Measurements from ENCODE around the gene EML4.

Gene EML4

DNA sequence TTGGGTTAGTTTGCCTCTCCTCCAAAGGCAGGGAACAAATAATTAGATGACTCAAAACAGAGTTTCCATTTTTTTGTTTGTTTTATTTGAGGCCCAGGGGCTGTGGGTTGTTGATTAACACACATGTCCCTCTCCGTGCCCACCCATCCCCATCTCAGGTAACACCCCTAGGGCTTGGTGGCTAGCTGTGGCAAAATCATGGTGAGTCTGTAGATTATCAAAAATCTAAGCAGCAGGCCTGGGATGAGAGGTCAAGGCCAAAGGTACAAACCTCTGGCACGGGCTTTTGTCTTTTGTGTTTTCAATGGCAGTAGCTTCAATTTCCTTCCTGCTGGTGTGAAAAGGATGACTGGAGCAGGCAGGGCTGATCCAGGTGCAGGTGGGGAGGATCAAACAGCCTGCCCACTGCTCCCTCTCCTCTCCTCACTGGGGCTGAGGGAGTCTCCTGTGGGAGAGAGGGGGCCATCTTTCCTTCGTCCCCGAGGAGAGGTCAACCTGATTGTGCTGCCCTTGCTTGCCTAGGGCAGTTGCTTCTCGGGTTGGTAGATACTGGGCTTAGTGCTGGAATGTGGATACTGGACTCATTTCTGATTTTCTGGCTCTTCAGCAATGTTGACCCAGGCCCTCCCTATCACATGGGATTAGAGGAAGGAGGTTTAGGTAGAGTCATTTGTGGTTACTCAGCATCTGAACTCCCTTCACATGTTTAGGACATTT lies 31.9 kb upstream of the EML4 start:
- FAIRE-seq = no peak

DNA sequence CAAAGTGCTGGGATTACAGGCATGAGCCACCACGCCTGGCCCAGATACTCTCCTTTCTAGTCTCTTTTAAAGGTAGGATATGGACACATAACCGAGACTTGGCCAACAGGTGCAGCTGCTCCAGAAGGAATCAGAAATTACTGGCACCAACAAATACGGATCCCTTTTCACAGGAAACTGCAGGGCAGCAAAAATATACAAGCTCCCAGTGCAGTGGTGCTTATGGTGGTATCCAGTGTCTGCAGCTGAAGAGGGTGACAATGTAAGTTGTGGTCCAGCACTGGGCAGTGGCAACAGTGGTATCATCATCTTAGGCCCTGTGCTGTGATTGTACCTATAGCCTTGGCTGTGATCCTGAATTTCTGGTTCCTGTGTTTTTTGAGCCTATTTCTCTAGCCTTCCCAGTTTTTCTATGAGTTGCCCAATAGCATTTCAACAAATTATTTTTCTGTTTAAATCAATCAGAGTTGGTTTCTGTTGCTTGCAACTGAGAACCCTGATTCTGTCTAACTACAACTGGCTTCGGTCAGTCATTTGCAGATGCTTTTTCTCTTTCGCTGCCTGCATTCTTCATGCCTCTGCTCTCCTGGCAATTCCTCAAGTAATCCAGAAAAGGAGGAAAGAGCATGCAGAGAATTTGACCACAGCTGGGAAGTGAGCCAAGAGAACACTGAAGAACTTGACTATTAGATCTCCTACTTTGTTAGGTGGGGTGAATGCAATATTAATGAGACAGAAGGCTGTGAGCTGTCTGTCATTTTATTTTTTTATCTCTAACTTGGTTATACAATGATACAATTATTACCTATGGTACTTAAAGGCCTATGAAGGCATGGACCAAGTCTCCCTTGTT lies 30.8 kb upstream of the EML4 start:
- FAIRE-seq = peak; percentile 31

DNA sequence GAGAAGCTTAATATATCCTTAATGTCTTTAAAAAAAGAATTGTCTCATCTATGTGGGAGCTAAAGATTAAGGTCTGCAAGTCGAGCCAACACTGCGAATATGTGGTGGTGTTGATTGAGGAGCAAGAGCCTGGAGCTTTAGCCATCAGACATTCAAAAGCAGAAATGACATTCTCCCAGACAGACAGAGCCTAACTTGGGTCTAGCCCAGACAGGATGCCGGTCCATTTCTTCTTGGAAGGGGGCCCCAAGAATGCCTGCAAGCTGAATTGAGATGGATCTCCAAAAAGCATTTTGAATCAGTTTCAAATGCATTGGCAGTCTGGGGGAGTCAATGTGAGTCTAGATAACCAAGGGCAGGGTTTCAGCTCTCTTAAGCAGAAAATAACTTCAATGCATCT lies 30.1 kb upstream of the EML4 start:
- FAIRE-seq = no peak

DNA sequence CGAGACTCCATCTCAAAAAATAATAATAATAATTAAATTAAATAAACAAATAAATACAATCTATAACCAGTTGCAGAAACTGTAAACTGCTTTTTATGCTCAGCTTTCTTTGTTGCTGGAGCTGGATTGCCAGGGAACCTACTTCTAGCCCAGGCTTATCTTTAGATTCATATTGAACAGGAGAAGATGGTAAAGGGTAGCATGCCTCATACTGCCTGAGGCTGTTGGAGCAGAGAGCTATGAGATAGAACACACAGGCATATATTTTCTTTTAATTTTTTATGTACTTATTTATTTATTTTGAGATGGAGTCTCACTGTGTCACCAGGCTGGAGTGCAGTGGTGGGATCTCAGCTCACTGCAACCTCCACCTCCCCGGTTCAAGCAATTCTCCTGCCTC lies 28.7 kb upstream of the EML4 start:
- no peak for FAIRE-seq

DNA sequence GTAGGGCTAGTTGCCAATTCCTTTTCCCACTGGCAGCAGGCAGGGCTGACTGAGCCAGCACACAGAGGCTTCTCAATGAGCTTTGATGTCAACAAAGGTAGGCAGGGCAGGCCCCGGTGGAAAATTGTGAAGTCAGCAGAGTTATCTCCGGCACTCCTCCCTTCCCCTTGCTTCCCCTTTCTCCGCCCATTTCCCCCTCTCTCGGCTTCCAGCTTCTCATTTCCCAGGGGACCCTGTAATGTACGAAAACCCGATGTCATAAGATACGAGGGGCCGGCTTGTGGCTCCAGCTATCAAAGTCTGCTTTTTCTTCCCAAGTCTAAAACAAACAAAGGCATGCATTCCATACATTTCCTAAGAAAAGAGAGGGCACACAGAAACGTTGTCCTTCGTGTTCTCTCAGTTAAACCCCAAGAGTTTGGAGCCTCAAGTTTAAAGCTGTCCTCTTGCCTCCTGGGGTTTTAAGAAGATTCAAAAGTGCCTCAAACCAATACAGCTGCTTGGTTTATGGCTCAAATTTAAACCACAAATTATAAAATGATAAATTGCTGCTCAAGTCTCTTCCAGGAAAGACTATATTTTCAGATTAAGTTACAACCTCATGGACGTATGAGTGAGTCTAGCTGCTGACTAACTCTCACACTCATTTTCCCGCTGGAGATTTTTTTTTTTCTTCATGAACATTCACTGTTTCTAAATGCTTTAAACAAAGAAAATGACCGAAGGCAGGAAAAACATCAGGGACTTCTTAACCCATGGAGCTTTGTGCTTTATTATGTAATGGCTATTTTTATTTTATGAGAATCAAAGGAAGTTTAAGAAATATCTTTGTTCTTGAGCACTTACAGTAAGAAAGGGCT lies 27.2 kb upstream of the EML4 start:
- FAIRE-seq = peak; percentile 97

DNA sequence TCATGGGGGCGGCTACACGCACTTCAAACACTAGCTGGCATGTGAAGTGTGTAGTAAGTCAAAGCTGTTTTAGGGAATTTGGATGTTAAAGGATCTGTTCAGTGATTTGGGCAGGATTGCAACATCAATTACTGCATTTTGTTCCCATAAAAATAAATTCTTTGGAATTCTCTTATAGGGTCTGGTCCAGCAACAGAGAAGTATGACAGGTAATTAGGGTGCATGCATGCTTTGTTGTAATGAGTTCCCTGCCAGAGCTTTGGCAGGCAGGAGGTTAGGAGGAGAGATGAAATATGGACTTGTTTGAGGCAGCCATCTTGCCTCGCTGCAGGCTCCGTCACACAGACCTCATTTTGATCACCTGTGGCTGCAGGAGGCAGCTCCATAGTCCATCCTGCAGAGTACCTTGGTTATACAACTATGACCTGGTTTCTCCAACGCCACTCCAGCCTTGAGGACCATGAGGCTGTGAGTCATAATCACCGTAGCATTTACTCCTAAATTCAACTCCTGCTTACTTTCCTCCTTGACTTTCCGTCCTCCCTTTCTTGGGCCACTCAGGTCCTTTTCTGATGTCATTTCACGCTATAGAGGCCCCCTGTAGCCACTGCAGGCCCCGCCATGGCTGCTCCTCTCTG lies 26.5 kb upstream of the EML4 start:
- no peak for FAIRE-seq

DNA sequence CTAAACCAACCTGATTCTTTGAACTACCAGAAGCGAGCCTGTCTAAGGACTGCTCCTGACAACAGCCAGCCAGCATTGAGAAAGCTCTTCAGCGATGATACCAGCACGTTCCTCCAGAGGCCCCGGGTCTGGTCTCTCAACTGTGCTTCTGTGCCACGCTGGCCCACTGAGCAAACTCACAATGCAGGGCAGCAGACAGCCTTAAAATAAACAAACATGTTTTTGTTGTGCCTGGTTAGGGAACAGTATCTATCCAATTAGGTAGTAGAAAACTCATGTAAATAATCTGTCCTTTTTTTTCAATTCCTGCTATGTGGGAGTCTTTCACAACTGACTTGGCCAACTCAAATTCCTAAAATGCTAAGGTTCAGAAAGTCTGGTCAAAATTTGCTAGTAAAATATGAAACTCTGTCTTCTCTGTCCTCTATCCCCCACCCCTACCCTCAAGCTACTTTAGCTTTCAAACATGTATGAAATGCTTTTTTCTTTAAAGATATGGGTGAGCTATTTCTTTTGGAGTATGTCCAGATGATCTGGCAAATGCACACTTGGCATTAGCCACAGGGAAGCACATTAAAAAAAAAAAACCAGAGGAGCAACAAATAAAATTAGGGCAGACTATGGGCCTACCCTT lies 21.4 kb upstream of the EML4 start:
- FAIRE-seq = no peak

DNA sequence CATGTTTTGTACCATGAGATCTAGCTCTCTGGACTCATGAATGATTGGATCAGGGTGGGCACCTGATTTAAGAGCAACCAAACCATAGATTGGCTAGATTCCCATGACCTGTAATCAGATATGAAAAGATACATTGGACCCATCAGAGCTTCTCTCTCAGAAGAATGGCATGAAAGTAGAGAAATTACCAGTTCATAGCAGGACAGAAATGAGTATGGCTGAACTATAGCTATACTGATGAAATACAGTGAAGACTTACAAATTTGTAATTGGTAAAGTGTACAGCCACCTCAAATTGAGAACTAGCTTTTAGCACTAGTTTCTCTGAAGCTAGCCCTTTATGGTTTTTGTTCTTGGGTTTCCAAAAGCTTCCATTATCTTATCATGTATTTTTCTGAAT lies 19.0 kb upstream of the EML4 start:
- FAIRE-seq = no peak

DNA sequence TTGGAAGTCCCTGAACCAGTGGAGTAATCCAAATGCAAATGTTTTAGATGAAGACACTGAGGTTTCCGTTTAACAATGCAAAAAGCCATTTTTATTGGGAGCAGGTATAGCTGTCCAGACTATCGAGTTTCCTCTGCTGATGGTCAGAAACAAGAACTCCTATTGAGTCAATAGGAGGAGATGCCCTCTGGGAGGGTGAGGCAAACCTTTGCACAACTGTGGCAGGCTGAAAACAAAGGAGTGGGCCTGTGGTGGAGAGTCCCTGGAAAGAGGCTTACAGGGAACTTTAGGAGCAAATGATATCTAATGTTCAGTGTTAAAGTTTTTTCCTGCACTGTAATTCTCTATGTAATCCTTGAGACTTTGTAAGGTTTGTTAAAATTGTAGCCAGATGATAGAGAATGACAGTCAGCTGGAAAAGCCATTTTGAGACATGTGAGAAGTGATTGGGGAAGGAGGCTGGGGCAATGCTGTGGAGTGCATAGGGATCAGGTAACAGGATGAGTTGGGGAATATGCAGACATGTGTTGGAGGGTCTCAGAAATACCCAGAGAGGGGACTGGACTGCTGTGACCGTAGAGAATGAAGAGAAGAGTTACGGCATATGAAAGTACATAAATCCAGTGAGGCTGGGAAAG lies 15.1 kb upstream of the EML4 start:
- no peak for FAIRE-seq

DNA sequence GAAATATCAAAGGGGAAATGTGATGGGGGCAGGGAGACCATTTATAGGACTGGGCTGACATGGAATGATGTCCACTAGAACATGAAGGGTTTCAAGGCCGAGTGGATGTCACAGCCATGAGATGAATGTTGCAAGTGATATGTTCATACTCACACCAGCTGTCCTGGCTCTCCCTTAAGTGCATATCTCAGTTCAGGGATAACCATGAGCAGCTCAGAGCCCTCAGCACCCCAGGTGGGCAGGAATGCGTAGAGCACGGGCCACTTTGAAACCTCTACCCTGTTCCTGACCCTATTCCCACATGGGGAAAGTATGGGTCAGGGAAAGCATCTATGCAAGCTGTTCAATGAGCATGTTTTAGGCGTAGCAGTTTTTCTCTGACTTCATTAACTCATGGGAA lies 12.4 kb upstream of the EML4 start:
- FAIRE-seq = no peak

DNA sequence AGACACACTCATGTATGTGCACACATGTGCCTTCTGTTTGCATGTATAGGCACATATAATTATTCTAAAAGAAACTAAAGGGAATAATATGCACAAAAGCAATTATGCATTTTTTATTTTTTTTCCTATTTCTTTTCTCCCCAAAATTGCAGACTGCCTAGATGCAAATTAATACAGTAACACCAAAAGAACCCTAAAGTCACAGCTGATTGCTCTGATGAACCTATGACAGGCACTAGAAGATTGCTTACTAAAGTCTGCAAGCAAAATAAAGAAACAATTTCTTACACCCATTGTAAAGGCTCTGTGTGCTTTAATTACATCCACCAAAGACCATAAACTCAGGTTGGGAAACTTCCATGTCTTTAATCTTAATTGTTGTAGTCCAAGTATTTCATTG lies 7.7 kb upstream of the EML4 start:
- FAIRE-seq = no peak

DNA sequence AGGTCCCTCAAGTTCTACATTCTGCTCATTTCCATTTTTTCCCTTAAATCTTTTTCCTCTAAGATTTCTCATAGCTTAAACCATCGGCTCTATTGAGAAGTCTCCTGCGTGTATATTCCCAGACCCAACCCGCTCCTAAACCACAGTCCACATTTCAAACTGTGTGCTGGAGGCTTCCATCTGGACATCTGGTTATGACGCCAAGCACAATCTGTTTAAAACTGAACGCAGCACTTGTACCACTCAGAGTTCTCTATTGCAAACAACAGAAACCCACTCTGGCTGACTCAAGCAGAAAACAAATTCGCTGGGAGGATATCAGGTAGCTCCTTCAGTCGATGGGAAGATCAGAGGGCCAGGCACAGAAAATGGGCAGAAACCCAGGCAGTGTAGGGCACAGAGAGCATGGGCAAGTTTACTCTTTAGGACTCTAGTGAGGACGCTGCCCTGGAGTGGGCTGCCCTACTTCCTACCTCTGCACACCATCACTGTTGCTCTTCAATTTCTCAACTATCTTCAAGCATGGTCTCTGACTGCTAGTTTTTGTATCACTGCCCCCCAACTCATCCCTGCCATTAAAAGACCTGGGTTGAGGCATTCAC lies 5.6 kb upstream of the EML4 start:
- FAIRE-seq = no peak

DNA sequence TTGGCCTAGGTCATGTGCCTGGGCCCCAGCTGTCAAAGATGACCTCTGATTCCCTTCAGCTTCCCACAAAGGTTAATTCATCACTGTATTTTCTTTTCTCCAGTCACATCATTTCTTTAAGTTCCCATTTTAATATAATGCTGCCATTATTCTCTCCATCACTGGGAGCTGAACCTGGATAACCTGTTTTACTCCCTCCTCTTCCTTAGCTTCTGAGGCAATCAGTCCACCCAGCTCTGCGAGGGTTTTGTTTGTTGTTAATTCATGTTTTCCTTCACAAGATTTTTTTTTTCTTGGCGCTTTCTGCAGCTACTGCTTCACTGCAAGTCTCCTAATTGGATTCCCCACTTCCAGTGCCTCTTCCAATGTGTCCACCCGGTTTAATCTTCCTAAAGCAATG lies 5.1 kb upstream of the EML4 start:
- FAIRE-seq = no peak

DNA sequence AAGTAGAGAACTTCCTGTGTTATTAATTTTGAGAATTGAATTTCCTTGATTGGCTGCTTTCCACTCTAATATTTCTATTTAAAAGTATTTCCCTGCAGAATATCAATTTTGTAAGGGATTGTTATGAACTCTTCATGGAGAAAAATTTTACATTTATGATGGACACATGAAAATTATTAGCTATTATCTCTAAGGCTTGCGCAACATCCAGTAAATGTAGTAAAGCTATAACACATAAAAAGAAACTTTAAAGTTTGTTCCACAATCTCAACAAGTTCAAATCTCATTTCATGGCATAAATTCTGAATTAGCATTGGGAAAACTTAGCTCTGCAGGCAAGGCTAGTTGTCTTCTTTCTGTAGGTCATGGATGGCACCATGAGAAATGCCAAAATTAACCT lies 4.2 kb upstream of the EML4 start:
- no peak for FAIRE-seq

DNA sequence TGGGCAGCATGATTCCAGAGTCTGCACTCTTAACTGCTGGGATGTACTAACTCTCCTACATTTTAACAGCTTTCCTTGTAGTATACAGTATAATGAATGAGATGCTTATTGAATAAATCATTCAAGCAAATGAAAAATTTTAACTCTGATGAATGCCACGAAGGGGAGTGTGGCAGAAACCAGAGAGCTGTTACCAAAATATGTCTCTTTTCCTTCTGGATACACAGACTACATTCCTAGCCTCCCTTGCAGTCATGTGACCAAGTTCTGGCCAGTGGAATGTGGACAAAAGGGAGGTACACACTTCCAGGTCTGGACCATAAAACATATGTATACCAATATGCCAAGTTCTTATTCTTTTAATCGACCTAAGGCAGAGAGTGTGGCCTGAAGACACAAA lies 1.7 kb upstream of the EML4 start:
- FAIRE-seq = no peak

DNA sequence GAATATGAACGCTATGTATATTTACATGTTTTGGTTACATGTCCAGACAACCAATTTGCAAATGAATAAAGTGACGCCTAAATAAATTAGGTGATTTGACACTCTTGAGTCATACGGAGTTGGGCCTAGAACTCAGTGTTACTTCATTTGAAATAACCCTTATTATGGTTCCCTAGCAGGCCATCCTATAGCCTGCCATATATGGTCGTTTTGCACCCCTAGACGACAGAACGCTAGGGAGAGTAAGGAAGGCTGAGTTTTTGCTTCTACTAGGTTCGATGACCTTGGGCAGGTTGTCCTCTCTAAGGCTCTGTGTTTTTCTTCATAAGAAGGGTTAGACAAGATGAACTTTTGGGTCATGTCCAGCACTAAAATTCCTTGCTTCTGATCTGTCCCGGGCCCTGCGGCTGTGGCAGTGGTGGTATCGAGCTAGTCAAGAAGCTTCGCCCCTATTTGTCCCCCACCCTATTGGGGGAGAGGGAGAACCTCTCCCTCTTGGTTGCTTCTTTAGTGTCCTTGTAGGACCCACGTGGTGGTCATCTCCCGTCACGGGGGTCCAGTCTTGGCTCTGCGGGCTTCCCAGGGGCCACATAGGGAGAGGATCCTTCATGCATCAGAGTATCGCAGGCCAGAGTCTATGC lies 574 bp upstream of the EML4 start:
- FAIRE-seq = no peak

DNA sequence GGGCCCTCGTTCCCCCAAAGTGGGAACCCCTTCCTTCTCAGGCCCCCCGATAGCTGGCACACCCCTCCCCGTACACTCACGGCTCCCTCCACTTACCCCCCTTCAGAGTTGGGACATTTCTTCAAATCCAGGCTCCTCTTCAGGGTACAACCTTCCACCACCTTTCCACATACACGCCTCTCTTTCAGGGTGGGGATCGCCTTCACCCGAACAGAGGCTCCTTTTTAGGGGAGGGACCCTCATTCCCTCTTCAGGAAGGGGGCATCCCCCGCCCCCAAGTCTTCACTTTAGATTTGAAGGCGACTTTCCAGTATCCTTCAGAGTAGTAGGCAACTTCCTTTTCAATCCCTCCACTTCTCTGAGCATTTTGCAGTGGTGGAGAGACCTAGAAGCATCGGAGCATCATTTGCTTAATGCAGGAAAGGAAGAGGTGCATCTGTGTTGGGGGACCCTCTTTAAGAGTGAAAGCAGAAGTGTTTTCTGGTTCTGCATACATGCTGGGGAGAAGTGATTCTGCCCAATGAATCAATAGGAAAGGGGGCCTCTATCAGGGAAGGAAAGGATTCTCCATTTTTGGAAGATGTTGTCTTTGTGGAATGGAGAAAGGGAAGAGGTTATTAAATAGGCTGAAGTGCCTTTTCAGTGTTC lies 845 bp downstream of the EML4 start:
- no peak for FAIRE-seq

DNA sequence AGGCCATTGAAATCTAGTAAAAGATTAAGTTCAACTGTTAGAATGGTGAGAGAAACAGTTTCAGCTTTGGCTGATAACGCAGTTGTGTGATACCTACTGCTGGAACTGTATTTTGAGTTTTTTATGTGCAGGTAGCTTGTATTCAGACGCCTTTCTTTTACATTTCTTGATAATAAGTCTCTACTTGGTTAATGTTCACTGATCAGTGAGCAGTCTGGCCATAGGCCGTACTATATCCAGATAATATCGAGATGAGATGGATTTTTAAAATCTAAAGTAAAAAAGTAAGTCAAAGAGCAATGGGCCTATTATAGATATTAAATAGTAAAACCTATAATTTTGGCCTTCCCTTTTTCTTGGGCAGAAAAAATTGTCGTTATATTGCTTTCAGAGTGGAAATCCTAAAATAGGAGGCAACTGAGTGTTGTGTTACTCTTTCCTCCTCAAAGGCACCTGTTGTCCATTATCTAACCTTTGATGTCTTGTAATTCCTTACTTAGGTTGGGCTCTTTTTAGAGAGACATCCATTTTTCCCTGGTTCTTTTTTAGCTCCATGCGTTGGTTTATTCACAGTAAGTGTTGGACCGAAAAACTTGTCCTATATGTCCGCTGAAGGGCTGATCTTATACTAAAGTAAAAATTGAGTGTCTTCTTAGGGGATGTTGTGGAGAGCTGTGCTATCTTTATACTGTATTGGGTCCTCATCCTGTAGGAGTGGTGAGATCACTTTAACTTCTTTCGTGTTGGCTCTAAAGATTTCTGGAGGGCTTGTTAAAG lies 1.7 kb downstream of the EML4 start:
- FAIRE-seq = no peak

DNA sequence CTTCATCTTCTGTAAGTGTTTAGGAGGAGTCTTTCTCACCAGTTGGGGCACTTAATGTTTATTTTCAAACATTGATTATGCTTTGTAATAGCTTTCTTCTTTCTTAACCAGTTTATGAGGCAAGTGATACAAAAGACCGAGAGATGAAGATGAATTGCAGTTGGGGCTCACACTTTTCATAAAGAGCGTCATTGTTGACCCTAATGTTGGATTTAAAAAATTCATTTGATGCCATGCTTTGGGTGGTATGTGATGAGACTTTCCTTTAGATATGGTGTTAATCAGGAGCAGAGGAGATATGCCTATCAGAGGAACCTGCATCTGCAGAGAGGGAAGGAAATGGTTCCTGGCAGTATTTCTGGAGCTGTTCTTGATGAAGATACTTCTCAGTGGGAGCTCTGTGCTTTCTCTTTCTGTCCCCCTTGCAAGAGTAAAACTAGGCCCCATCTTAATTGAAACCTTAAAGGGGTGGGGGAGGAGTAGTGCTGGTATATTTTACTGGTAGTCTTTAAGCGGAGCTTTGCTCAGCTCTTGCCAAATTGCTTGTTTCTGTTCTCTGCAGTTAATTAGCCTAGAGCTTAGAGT lies 2.3 kb downstream of the EML4 start:
- no peak for FAIRE-seq
